Stimulated activated CD8-positive, alpha-beta memory T cell treated with anti-CD3 and anti-CD28 coated beads, Interleukin-2, amount 100 ng/mL, for 48 hours (primary cell): ENCODE results near the gene RPL7A.

Experiments
- DNase-seq, 2 donors: peaks; one replicate each; pipeline ENCODE4 v3.0.0-alpha.2; 2020; ENCODE audit warnings: low read depth in 2 of 2

RPL7A gene

GRCh38 chr9:133347515-133347984, 468 bp upstream of the RPL7A start:
- no peak for DNase-seq

GRCh38 chr9:133348718-133349573, 928 bp downstream of the RPL7A start:
- DNase-seq, result no peak

- no peak for DNase-seq
These were observed 2.1 kb downstream of the RPL7A start for GRCh38 chr9:133349965-133350616.

DNA sequence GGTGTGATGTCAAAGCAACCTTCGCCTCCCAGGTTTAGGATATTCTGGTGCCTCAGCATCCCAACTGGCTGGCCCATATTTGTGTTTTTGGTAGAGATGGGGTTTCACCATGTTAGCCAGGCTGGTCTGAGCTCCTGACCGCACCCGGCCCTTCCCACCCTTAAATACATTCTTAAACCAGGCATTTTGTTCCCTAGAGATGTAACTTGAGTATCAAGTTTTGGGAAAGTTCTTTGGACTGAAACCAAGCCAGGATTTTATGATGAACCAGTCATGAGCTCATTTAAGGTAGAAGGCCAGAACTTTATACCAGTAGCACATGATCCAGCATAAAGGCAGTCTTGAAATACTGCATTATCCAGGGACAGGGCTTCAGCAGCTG, 3.5 kb downstream of the RPL7A start:
- no peak for DNase-seq

DNA sequence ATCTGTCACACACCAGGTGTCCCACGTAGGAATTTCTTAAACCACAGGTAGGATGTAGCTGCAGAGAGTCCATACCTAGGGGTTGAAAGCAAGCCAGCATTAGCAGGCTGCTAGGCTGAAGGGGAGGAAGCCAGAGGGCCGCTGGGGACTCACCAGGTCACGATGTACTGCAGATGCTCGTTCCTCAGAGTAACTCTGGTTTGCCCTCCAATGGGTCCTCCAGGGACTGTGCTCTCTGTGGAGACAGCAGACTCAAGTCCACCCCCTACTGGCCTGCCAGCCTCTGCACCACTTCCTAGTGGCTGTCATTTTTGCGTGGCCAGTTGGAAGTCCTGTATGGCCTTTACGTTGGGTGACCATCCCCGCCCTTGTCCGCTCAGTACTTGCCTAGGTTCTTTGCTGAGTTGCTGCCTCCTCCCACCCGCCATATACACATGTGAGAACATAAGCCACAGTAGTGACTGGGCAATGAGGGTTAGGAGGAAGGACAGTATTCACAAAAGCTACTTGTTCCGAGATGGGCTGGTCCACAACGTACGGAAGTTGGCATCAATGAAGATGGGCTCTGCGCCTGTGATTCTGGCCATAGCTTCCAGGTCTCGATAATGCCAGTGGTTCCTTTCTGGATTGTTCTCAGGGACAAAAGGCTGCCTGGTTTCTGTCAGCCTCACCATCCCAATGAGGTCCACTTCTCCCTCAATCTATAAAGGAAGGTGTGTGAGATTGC, 4.1 kb downstream of the RPL7A start:
- no peak for DNase-seq

GRCh38 chr9:133352635-133353340, 4.8 kb downstream of the RPL7A start:
- DNase-seq, result no peak

DNA sequence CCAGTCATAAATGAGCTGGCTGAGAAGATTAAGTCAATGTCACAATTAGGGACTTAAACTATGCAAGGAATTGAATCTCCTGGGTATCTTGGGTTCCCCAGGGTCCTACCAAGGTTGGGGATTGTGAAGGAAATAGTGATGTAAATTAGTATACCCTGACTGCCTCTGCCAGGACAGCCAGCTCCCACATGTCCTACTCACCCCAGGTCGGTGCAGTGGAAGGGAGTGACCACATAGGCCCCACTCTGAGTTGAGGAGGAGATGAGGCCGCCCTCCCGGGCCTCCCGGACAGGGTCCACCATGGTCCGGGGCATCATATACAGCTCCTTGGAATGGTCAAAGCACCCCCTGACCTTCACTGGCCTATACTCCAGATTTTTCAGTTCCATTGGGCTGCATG, 5.5 kb downstream of the RPL7A start:
- no peak for DNase-seq

GRCh38 chr9:133354766-133355165, 6.7 kb downstream of the RPL7A start:
- no peak for DNase-seq

GRCh38 chr9:133355881-133356357, 7.9 kb downstream of the RPL7A start:
- no peak for DNase-seq

GRCh38 chr9:133356391-133357091, 8.5 kb downstream of the RPL7A start, which contains the start of the genes SURF1 and SURF2:
SURF1 (minus strand) TSS chr9:133356487; CDS start chr9:133356453, 34 bp downstream.
SURF2 (plus strand) TSS chr9:133356550; CDS start chr9:133356593, 43 bp downstream.
- peak; percentile 86 to 92 for DNase-seq

GRCh38 chr9:133357656-133358055, 9.6 kb downstream of the RPL7A start:
- DNase-seq, result no peak

DNA sequence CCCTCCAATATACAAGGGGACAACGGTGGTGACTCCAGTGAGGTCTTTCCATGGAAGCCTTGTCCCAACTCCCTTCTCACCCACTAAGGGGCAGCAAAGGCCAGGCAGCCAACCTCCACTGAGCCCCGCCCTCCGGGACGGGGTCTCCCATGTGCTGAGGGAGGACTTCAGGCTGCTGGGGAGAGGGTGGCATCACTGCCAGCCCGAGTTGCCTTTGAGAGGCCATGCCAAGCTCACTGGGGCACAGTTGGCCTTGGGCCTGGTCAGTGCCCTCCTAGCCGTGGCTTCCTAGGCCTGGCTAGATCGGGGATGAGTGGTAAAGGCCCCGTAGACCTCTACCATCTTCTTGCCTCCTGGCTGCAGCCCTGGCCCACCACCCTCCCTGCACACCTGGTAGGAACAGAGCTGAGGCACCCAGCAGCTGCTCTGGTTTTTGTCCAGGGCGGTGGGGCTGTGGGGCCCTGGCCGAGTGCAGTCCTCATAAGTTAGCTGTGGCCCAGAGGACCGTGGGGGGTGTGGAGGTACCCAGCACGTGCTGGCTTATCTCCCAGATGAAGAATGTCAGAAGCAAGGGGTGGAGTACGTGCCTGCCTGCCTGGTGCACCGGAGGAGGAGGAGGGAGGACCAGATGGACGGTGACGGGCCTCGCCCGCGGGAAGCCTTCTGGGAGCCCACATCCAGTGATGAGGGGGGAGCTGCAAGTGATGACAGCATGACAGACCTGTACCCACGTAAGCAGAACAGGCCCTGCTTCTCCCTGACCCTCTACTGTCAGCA, 11.6 kb downstream of the RPL7A start:
- DNase-seq, result no peak

GRCh38 chr9:133360400-133361393, 12.7 kb downstream of the RPL7A start:
- DNase-seq, result no peak

DNA sequence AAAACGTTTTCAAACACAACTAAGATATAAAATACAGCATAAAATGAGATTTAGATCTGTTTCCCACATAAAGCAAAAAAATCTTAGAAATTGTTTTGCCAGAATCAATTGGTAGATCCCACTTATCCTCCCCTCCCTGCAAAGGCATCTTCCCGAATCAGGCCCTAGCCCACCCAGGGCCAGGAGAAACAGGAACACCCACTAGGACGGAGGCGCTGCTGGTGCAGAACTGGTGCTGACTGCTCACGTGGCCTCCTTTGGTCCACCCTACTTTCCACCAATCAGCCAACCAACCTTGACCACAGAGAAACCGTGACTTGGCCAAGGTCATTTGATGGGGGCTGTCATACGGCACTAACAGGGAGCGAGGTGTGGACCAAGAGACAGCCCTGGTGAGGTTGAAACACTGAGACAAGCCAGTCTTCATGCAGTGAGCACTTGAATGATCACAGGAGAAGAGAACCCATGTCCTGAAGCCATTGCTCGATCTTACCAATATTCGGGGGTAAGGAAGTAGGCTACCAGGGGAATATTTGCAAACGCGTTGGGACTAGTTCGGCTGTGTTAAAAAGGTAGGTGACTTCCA, 13.6 kb downstream of the RPL7A start:
- no peak for DNase-seq

- DNase-seq, result no peak
These were observed 14.5 kb downstream of the RPL7A start for GRCh38 chr9:133362359-133363044.

DNA sequence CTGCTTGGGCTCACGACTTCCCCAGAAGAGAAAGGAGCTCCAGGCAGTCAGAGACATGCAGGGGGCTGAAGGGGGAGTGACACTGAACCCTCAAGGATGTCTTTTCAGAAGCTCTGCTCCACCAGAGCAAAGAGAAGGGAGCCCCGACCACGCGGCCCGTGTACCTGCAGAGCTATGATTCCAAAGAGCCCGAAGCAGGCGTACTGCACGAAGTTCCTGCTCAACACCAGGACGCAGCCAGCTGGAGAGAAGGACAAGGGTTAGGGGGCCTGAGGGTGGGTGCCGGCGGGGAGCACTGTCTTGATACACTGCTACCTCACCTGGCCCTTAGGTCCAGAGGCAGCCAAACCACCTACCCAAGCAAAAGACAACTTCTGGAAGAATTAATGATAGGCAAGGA, 18.4 kb downstream of the RPL7A start:
- no peak for DNase-seq

GRCh38 chr9:133367221-133367620, 19.2 kb downstream of the RPL7A start:
- no peak for DNase-seq

- no peak for DNase-seq
These were observed 19.8 kb downstream of the RPL7A start for GRCh38 chr9:133367778-133368177.
